HG02588 (cell line): Measurements from ENCODE around the gene ERG28.
"Not testable (repeated sequence)": the region's sequence is repeated elsewhere in the genome, so short reads cannot be mapped to it uniquely, and the experiment has no call there.

Source experiments
- ATAC-seq: cut with Tn5 transposase; IDR thresholded peaks from one replicate; pipeline ENCODE4 v1.9.1; 2021; ENCODE audit warnings: mild to moderate bottlenecking, moderate library complexity; ENCODE audit not compliant: unreplicated experiment

The ERG28 gene

GRCh38 chr14:75660630-75661498 is at the start of gene ERG28, which contains the start of gene TTLL5:
ERG28 (minus strand) TSS chr14:75660876; CDS start chr14:75657502, 3,374 bp downstream.
TTLL5 (plus strand) TSS chr14:75661246; CDS start chr14:75663150, 1,904 bp downstream.
- ATAC-seq = peak; percentile 95

DNA sequence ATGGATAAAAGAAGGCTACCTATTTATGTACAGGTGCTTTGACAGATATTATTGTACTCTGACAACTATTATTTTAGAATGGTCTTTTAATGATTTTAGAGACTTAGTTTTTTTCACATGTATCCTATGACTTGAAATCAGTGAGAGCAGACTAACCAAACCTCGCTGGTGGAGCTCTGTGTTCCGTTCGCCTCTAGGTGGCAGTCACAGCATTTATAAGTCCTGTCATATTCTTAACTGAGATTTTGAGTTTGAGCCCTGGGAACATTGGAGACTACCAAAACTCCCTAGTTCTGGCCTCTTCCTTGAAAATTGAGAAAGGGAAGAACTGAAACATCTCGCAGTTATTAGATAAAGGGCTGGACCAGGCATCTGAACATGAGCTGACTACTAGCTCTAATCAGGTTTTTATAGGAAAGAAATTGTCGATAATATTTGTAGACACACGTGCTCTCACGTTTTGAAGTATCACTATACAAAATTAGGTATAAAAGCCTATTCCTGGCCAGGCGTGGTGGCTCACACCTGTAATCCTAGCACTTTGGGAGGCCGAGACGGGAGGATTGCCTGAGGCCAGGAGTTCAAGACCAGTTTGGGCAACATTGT is 48.6 kb upstream of the ERG28 start:
- no peak for ATAC-seq

GRCh38 chr14:75705014-75705413 is 44.3 kb upstream of the ERG28 start:
- ATAC-seq = no peak

DNA sequence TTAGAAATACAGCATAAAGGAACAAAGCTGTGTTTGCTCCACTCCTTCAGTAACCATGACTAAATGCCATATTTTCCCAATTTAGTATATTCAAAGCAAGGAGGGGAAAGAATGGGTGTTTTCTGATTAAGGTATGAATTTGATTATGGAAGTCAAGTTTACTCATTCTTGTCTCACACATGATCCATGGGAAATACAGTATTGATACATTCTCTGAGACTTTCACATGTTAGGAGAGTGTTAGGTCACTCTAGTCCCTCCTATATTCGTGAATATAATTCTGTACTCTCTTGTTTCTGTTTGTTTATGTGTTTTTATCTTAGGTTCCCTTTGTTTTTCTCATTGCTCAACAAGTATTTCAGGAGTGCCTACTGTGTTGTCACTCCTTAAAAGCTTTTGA is 42.8 kb upstream of the ERG28 start:
- ATAC-seq = no peak

GRCh38 chr14:75702616-75703261 is 42.1 kb upstream of the ERG28 start:
- no peak for ATAC-seq

DNA sequence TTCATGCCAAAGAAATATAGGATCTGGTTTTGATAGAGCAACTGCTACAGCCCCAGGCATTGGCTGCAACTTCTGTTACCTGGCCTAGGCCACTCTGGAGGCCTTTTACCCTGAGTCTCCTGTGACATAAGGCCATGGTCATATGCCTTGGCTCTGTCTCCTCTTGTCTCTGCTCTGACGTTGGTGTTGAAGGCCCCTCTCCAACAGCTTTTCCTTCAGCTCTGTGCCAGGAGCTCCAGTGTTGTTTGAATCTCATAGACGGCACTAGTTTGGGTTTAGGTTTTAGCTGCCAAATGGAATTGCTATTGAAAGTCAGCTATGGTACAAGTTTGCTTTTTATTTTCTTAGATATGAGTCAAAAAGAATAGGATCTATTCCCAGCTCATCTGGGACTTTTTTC is 41.4 kb upstream of the ERG28 start:
- ATAC-seq = no peak

GRCh38 chr14:75700295-75700694 is 39.6 kb upstream of the ERG28 start:
- ATAC-seq = no peak

DNA sequence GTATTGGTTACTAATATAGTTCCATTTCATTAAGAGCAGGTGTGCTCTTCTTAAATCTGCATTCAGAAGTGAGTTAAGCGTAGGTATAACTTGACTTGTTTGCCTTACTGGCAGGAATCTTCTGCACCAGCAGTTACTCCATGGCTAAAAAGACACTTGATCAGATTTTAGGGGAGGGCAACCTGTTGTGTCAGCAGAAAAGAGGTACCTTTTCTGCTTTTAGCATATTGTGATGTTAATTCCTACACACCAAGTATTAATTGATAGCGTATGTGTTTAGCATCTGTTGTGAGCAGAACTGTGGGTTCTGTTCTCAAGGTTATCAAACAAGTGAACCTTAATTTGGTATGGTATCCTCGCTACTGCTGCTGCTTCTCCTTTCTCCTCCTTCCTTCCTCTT is 38.7 kb upstream of the ERG28 start:
- ATAC-seq = no peak

DNA sequence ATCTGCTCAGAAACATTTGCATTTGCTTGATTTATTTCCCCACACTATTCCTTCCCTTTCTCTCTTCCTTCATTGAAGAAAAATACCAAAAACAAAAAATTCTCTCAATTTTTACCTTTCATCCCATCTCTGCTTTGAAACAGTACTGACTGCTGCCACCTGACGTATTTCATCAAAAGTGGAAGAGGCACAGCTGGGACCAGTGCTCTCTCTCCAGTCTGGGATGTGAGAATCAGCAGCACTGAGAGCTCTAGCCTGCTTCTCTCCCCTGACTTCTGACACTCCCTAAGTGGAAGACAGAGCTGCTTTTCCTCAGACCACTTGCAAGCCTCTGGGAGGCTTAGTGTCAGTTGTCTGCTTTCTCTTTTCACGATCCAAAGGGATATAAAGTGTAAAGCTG is 37.2 kb upstream of the ERG28 start:
- ATAC-seq = no peak

DNA sequence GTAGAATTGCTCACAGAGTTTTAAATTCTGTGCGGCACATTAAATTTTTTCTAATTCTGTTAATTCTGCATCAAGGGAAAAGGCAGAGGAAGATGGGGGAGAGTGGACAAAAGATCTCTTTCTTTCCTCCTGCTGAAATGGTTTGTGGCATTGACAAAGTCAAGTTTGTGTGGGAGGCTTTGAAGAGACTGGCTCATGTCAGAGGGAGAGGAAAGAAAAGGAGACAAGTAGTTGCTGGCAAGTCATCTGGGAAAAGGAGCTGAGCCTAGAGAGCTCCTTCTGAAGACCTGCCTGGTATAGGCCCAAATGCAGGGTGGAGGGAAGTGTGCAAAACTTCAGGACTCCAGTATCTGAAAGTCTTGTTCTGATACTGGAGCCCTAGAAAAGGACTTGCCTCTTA is 36.7 kb upstream of the ERG28 start:
- no peak for ATAC-seq

- not testable (repeated sequence) for ATAC-seq
Observed at GRCh38 chr14:75695025-75695424, 34.3 kb upstream of the ERG28 start.

- no peak for ATAC-seq
Observed at GRCh38 chr14:75690010-75690409, 29.3 kb upstream of the ERG28 start.

DNA sequence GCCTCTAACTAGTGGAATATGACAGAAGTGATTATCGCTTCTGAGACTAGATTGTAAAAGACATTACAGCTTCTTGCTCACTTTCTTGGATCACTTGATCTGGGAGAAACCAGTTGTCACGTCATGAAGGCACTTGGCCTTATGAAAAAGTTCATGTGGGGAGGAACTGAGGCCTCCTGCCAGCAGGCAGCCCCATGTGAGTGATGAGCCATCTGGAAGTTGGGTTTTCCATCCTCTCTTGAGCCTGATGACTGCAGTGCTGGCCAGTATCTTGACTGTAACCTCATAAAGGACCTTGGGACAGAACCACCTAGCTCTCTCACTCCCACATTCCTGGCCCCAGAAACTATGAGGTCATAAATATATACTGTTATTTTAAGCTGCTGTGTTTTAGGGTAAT is 28.3 kb upstream of the ERG28 start:
- no peak for ATAC-seq

- ATAC-seq = no peak
Observed at GRCh38 chr14:75685910-75686309, 25.2 kb upstream of the ERG28 start.

- no peak for ATAC-seq
Observed at GRCh38 chr14:75675265-75675960, 14.7 kb upstream of the ERG28 start.

- ATAC-seq = no peak
Observed at GRCh38 chr14:75673345-75674035, 12.8 kb upstream of the ERG28 start.

GRCh38 chr14:75672605-75673192 is 12.0 kb upstream of the ERG28 start:
- no peak for ATAC-seq

DNA sequence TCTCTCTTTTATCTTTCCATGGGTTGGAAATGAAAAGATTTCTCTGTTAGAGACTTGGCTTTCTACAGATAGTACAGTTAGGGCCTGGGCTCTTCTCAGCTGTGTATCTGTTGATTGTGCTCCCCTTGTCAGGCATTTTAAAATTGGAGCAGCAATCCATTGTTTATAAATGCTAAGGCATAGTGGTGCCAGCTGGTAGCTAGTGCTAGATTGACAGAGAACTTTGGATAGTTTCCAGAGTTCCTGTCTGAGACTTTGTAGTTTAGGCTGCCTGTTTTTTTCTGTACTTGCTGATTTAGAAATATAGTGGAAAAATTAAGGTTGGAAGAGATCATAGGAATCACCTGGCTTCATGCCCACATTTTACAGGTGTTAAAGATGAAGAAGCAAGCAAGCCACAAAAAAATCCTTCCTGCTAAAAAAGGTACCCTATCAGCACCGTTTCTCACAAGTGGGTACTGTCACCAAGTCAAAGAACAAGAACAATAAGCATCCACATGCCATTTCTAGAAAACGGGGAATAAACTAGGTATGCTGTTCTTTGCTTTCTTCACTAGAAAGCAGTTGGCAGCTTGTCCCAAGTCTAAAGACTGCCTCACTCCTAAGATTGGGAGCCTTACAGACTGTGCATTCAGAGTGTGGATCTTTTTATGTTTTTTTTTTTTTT is 6.6 kb upstream of the ERG28 start:
- no peak for ATAC-seq

GRCh38 chr14:75662966-75663365 is 2.3 kb upstream of the ERG28 start:
- ATAC-seq = no peak

GRCh38 chr14:75661499-75661814 is 781 bp upstream of the ERG28 start:
- ATAC-seq = no peak
